Cardiac fibroblast (primary cell): ENCODE results near the gene SMIM38.

Experiments
- DNase-seq, 2 donors: peaks; one replicate each; pipeline versions ENCODE4 v3.0.0 to v3.0.0-alpha.2; 2010; ENCODE audit warnings: low read depth in 2 of 2
- H3K4me3 ChIP-seq, 2 donors: replicated peaks in 1 of 2; 1 replicate in 1 of 2; 2 replicates in 1 of 2; pipeline ENCODE4 v1.5.1; 2011; ENCODE audit warnings: low read depth in 2 of 2, low read length in 2 of 2, mild to moderate bottlenecking in 2 of 2, moderate library complexity in 1 of 2
- CTCF ChIP-seq: IDR thresholded peaks from one replicate; pipeline ENCODE4 v1.5.1; 2011; ENCODE audit warnings: low read depth, mild to moderate bottlenecking, low read length, inconsistent platforms

SMIM38 gene

DNA sequence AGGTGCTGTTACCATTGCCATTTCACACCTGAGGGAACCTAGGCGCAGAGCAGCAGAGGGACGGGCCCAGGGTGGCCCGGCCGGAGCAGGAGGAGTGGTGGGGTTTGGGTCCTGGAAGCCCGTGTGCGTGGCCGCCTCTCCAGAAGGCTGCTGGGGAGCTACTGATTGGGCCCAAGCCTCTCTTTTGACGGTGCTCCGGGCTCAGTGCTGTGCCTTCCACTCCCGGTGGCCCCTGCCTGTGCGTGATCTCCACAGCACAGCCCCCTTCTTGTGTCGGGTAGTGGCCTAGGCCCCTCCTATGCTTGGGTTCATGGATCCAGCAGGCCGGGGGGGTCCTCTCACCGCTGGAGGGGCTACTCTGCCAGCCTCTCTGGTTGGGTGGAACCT lies 41.0 kb downstream of the SMIM38 start:
- H3K4me3 ChIP-seq = no peak overlapping the region
- no peak for DNase-seq
- TF ChIP-seq CTCF = no peak

- DNase-seq = no peak
- no peak for TF ChIP-seq CTCF
- H3K4me3 ChIP-seq = no peak overlapping the region
Observed at GRCh38 chr11:69198891-69199582, 43.3 kb downstream of the SMIM38 start.

DNA sequence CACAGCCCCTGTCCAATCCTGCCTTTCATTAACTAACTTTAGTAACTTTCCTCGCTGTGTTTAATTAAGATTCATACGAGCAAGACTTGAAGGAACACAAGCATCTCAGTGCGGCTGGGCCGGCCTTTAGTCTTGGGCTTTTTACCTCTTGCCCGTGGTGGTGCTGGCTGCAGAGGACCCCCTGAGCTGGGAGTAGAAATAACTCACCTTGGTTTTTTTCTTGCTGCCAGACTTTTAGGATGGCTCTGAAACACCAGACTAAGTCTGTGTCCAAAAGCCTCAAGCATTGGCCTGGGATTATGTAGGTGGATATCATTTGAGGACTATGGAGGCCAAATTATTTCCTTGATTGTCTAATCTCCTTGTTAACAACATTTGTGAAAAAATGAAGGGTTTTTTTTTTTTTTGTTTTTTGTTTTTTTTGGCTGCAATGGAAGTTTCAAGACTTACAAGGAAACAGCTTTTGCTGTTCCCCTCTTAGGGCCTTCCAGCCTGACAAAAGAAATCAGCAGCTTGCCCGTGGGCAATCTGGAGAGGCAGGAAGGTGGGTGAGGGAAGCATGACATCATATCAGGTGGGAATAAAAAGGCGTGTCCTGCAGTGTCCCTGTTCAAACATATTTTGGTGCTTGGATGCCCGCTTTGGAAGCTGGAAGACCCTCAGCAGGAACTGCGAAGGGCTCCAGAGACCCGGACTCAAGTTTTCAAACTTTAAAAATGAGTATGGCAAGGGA lies 44.0 kb downstream of the SMIM38 start:
- no peak for TF ChIP-seq CTCF
- no peak overlapping the region for H3K4me3 ChIP-seq
- DNase-seq = no peak

- no peak for TF ChIP-seq CTCF
- no peak overlapping the region for H3K4me3 ChIP-seq
- DNase-seq = no peak
Observed at GRCh38 chr11:69200331-69201065, 44.8 kb downstream of the SMIM38 start.

DNA sequence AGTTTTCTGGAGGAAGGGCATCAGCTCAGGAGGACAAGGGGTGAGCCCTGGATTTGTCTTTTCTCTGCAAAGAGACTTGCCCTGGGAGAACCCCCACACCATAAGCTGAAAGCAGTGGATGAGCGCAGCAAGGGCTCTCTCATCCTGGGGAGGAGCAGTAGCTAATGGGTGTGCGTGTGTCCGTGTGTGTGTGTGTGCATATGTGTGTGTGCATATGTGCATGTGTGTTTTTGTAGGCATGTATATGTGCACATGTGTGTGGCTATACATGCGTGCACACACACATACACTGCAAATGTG lies 45.3 kb downstream of the SMIM38 start:
- TF ChIP-seq CTCF = no peak
- no peak for DNase-seq
- H3K4me3 ChIP-seq = no peak overlapping the region

DNA sequence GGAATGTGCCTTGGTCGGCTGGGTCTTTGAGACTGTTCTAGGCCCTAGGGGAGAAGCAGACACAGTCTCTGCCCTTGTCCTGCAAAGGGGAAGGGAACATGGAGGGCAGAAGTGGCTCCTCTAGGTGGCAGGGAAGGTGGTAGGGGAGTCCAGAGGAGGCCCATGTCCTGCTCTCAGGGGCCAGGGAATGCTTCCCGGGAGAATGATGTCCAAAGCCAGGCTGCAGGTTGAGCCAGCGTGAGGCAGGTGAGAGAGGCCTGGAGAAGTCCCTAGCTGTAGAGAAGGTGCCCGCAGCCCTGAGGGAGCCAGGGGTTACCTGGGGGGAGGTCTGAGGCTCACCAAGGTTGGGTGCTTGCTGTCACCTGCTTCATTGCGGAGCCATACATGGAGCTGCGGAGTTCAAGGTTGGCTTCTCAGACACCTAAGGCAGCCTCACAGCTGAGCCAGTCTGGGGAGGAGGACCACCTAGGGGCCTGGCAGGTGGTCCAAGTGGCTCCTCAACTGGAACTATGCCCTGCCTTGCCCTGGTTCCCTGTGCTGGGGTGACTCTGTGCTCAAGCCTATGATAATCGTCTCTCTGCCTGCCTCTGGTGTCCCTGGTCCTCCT lies 46.1 kb downstream of the SMIM38 start:
- DNase-seq = no peak
- no peak overlapping the region for H3K4me3 ChIP-seq
- TF ChIP-seq CTCF = no peak
